ENCODE results near the gene MAPKAP1.

GRCh38 chr9:125687163-125687863, 19.7 kb downstream of the MAPKAP1 start:
- no peak for TF ChIP-seq EZH2 (IDR thresholded peaks at IDR 0.05)
- no peak for TF ChIP-seq POLR2AphosphoS5 (IDR thresholded peaks at IDR 0.05; ENCODE audit: borderline replicate concordance, low read depth, low read length)
